Left hindlimb (tissue), 1 donor: Measurements from ENCODE around the gene CDYL.

Experiments used
- DNase-seq: peaks from one replicate; pipeline ENCODE4 v3.0.0-alpha.2; 2018

Gene CDYL

DNA sequence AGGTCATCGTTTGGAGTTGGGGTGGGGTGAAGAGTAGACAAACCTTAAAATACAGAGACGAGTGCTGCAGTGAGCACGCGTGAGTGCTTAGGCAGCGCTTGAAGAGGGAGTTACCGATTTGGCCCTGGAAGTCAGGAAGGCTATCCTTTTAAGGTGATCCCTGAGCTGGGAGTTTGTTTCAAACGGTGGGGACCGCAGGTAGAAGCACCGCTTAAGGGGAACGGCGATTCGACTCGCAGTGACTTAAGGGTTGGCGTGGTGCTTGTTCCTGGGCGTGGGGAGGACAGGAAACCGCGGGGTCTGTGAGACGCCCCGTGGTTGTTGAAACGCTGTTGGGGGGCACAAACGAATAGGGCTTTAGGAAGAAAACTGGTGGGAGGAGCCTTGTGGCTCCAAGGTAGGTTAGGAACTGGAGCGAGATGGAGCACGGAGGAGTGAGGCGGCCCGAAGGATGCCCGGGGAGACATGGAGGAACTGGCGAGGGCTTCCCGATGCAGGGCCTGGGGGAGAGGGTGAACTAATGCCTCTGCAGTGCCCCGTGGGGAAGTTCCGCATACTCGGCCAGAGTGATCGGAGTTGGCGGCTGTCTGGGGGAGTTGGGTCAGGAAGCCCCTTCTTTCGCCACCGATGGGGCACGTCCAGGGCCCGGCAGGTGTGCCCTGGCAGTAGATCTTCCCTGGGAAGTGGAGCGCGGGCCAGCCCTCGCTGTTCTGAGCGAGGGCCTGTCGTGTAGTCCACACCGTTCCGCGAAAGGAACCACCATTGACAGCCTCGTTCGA, 1.3 kb upstream of the CDYL start:
- DNase-seq, result peak; percentile 51

DNA sequence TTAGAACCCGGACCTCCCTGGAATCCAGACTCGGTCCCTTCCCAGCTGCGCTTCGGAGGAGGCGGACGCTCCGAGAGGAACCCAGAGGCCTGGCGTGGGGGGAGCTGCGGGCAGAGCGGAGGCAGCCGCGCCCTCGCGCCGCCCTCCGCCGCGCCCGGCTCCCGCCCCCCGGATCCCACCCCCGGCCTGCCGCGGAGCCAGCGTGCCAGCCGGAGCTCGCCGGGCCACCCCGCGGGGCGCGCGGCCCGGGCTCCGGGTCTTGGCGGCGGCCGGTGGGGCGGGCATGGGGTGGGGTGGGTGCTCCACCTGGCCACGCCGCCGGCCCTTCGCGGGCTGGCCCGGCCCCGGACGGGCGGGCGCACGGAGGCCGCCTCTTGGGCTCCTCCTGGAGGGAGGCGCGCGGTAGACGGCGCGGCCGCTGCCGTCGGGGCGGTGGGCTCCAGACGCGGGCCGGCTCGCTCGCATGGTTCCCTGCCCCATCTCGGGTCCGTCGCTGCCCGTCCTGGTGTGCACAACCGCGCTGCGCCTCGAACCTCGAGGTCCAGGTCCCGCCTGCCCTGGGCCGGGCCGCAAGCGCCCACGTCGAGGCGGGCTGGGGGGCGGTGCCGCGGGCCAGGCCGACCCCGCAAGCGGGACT, 592 bp upstream of the CDYL start:
- DNase-seq, result peak; percentile 87

DNA sequence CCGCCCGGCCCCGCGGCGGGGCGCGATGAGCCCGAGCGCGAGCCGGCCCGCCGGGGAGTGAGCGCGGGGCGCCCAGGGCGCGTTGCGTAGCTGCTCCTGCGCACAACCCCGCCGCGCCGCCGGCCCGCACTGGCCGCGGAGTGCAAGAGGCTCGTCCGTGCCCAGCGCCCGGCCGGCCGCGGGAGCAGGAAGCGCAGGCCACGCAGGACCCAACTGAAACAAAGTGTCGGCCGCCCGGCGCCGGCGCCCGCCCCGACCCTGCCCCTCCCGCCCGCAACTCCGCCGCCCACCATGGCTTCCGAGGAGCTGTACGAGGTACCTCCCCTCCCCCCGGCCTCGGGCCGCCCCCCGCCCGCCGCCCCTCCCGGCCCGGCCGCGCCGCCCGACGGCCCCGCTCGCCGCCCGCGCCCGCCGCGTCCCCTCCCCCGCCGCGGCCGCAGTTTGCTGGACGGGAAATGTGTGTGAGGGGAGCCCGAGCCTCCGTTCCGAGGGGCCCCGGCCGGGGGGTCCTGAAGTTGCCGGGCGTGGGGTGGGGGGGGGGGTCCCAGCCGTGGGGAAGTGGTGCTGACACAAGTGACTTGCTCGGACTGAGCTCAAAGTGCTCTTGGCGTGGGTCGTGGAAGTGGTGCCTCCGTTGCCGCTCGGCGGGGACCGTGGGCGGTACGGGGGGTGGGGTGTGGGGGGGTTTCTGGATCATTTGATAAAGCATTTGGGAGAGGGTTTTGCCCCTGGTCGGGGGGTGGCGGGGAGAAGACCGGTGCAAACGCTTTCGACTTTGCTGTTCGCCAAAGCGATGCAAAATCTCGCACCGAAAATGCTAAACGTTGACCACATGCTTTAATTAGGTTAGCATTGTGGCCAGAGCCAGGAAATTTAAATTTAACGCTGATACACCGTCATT, 539 bp downstream of the CDYL start:
- peak; percentile 83 for DNase-seq

DNA sequence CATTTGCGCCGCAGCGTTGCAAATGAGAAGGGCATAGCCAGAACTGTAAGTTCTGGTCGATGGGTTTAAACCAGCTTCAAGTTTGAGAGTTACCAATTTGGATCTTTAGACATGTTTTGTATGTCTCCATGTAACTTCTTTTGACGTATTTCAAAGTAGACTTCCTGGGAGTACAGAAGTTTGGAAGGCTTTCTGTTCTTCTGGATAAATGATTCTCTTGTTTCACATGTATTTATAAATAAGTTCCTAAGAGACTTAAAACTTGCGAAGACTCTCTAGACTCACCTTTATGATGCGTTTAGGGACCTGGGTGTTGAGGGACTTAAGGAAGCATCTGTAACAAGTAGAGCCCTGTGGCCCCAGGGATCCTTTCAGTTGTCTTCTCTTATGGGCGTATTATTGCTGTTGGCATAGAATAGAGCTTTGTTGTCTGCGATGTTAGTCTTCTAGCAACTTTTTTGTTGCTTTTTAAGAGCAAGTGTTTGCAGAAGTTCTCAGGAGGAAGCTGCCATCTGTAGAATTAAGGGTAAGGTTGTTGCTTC, 1.3 kb downstream of the CDYL start:
- DNase-seq, result no peak

DNA sequence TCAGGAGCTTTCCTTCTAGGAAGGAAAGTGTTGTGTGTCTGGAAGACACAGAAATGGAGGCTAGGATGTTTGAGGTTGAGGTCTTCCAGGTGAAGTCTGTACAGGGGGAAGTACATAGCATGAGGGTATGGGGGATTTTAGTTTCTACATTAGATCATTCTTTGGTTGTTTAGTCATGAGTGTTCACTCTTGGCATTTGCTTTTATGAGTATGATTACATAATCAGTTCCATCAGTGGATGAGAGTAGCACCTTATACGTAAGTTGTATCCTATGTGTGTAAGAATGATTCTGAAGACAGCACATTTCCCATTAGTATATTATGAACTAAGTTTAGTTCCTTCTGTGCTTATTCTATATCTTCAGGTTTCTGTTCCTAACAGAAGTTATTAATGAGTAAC, 1.9 kb downstream of the CDYL start:
- no peak for DNase-seq

DNA sequence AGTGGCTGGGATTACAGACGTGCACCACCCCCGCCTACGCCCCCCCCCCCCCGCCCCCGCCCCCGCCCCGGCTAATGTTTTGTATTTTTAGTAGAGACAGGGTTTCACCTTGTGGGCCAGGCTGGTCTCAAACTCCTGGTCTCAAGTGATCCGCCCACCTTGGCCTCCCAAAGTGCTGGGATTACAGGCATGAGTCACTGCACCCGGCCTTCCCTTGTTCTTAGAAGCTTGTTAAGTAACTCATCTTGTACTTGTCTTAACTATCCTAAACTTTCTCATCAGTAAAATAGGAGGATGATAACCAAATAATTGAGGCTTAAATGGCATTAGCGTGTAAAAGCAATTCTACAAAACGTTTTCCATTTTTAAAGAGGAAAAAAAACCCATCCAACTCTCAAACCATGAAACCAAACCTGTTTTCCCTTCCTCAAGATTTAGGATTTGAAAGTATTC, 4.2 kb downstream of the CDYL start:
- no peak for DNase-seq

DNA sequence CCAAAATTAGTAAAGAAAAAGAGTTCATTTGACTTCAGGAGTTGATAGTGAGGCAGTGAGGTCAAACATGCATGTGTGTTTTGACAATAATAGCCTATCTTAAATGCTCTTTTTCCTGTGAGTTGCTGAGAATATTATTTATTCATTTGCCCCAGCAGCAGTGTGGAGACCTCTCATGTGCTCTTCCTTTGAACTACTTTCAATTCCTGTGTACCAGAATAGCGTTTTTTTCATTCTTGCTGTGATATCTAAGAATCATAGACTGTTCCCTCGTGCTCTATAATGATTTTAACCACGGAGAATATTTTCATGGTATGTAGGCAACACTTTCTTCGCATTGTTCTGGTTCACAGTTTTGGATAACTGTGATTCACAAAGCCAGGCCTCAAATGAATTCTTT, 5.2 kb downstream of the CDYL start:
- no peak for DNase-seq

DNA sequence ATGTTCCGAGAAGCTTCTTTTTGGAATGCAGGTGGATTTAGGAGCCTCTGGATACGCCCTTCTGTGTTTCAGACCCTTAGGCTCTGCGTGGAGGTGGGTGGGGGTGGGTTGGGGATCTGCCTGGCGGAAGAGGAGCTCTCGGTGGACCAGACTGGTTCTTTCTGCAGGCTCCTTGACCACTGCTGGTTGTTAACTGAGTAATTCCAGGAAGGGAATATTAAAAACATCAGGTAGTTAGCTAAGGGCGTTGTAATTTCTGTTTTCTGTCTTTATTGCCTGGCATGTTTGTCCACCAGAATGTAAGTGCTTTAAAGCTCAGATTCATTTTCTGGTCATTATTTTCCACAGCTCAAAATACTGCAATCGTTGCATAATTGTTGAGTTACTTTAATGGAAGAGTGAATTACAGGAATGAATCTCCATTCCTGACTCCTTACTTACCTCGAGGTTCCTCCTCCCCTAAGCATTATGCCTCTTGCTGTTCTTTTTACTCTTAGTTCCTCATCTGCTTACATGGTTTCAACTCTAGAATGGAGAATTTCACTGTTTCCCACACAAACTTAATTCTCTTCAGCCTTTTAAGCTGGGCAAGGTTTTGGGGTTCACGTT, 5.9 kb downstream of the CDYL start:
- no peak for DNase-seq

DNA sequence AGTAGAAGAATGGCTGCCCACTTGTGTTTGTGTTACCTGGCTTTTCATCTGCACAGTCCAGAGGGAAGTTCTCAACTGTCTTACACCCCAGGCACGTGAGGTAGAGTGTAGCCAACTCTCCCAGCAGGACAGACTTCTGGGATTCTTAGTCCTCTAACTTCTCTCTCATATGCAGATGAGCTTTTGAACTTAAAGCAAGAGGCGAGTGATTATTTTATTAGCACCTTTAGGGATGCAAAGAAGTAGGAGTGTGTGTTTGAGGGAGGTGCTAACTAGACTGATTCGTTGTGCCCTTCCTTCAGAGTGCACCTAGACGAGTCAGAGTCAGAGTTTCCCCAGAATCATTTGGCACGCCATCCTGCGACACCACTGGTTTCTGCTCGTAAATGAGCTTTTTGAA, 10.8 kb downstream of the CDYL start:
- DNase-seq, result no peak

DNA sequence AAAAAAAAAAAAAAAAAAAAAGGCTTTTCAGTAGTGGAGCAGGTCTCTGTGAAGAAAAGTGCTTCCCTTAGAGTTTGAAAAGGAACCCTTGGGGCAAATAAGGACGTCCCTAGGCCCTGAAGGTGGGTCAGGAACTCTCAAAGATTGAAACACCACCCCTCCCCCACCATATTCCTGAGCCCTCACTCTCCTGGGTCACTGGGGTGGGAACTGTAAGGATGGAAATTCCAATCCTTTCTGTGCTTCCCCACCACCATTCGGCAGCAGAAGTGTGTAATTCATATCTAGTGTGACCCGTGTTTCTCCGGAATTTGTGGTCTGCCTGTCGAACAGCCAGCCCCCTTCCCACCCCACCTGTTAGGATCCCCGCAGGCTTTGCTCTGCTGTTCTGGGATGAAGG, 12.3 kb downstream of the CDYL start:
- no peak for DNase-seq

DNA sequence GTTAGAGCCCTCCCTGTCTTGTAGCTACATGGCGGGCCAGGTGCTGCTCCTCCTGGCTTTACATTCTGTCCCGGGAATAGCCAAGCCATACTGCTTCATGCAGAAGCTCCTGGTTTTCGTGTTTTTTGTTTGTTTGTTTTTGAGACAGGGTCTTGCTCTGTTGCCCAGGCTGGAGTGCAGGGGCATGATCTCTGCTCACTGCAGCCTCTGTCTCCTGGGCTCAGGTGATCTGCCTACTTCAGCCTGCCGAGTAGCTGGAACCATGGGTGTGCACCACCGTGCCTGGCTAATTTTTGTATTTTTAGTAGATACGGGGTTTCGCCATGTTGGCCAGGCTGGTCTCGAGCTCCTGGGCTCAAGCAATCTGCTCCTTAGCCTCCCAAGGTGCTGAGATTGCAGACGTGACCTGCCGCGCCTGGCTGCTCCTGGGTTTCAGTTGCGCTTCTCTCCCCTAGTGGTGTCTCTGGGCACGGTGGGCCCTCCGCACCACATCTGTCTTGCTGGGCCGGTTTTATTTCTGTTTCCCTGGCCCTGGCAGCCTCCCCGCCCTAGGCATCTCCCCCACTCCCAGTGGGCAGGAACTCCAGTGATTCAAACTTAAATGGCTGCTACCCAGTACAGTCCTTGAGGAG, 12.9 kb downstream of the CDYL start:
- no peak for DNase-seq

DNA sequence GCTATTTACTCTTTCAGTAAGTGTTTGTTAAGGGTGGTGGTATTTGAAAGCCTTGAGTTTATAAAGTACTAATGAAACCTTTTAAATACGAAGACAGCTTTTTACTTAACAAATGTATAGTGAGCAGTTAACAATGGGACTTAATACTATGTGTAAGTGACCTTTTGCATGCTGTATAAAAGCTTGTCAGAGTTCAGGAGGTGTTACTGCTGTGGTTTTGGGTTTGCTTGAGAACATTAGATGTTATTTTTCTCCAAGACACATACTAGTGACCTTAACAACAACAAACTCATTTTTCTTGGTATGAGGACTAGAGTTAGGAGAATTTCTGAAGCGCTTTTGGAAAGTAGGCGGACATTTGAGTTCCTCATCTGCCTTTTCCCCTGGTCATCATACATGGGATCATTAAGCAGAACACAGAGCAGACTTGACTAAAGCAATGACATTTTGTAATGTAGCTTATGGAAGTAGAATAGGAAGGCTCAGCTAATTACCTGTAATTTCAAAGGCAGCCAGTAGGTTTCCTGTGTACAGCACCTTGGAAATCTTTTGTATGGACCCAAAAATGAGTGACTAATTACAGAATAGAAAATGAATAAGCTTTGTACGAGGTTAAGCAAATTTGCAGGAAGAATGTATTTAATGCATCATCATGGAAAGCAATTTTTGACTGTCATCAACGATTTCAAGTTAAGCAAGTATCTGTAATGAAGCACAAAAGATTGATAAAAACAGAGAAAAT, 14.1 kb downstream of the CDYL start:
- no peak for DNase-seq

DNA sequence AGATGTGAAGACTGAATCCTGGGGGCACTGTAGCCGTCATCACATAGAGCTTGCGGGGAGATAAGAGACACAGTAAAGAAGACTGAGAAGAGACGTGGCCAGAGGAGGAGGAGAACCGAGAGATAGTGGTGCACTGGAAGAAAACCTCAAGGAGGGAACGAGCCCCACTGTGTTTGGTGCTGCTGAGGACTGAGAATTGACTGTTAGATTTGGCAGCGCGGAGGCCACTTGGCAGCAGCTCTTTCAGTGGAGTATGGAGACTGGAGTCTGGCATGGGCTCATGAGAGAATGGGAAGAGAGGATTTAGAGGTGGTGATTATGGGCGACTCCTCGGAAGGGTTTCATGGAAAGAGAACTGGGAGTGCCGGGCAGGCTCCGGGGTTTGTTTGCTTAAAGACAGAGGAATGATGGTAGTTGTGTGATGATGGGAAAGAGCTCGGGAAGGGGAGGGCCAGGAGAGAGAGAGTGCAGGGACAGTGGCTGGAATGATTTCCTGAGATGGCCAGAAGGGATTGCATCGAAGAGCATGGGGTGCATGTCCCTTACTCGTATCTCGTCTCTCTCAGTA, 18.0 kb downstream of the CDYL start:
- peak; percentile 72 for DNase-seq

DNA sequence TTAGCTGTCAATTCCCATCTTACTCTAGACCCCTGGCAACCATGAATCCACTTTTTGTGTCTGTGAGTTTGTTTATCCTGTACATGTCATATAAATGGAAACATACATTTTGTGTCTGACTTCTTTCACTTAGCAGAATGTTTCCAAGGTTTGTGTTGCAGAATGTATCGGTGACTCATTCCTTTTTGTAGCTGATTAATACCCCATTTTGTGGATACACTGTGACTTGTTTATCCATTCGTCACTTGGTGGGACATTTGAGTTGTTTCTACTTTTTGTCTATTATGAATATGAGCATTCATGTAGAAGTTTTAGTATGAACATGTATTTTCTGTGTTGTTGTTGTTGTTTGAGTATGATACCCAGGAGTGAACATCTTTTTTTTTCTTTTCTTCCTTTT, 21.4 kb downstream of the CDYL start:
- DNase-seq, result no peak

DNA sequence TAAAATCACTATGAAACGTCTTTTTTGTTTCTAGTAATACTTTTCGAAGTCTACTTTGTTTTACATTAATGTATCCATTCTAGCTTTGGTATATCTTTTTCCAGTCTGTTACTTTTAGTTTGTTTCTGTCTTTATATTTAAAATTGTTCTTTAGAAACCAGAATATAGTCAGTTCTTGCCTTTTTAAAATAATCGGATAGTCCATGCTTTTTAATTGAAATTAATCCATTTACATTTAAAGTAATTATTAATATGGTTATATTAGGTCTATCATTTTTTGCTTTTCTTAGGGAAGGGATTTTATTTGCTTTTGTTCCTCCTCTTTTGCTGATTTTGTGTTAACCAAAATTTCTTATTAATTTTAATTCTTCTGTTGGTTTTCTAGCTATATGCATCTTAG, 23.7 kb downstream of the CDYL start:
- no peak for DNase-seq

DNA sequence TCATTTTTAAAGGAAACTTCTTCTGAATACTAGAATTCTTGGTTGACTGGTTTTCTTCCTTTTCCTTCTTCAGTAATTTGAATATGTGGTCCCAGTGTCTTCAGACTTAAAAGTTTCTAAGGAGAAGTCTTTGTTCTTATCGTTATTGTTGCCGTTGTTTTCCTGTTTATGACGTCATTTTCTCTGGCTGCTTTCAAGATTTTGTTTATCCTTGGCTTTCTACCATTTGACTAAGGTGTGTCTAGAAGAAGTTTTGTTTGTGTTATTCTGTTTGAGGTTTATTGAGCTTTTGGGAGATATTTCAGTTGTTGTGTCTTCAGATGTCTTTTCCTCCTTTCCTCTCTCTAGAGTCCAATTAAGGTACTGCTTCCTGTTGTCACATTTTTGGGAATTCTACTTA, 24.5 kb downstream of the CDYL start:
- DNase-seq, result no peak

DNA sequence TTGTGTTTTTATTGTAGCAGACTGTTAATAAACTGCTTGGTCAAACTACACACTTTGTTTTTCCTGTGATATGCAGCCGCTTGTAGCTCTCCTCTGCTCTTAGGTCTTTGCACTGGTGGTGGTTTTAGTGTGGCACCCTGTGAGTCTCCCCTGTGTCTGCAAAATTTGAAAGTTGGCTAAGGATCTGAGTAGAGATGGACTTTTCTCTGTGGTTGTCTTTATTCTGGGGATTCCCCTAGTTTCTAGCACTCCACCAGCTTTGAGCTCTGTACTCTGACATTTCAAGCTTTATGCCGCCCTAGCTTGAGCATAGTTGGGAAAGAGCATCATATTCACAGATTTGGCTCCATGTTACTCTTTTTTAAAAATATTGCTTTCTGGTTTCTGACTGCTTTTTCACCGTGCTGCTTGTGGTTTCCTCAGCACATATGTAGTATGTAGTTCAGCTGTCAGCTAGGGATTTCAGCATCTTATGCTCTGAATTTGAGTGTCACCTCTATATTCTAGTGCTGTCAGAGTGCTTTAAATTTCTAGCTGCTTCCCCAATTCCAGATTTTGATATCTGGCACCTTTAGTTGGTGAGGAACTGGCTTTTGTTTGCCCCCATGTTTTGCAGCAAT, 25.4 kb downstream of the CDYL start:
- DNase-seq, result no peak

DNA sequence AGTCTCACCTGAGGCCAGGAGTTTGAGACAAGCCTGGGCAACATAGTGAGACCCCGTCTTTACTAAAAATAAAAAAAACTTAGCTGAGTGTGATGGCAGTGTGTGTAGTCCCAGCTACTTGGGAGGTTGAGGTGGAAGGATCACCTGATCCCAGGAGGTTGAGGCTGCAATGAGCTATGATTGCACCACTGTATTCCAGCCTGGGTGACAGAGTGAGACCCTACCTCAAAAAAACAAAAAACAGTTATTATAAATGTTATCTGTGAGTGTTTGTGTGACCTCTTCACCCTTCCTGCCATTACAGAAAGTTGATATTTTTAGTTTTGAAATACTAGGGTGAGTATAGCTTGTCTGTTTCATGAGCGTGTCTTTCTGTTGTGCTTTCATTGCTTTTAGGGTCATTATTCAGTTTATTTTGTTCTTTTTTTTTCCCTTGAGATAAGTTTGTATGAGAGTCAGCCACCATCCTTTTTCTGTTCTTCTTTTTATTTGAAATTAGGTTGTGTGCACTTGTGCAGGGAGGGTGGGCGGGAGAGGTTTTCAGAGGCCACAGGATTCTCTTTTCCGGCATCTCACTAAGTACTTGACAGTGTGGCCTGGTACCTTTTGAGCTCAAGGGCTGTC, 26.2 kb downstream of the CDYL start:
- DNase-seq, result no peak

DNA sequence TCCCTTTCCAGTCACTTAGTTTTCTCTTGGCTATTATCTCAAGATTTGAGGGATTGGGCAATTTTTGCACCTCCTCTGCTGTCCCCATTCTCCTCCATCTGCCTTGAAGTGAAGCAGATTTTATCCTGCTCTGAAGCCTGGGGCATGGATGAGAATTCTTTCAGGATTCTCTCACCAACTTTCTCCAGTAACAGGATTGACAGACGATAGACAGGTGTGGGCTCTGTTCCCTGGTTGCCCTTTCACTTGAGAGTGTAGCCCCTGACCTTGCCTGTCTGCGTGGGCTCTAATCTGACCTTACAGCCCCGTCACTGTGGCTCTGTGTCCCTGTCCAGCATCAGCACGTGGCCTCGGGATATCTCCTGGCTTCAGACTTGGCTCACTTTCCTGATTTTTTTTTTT, 27.1 kb downstream of the CDYL start:
- no peak for DNase-seq

DNA sequence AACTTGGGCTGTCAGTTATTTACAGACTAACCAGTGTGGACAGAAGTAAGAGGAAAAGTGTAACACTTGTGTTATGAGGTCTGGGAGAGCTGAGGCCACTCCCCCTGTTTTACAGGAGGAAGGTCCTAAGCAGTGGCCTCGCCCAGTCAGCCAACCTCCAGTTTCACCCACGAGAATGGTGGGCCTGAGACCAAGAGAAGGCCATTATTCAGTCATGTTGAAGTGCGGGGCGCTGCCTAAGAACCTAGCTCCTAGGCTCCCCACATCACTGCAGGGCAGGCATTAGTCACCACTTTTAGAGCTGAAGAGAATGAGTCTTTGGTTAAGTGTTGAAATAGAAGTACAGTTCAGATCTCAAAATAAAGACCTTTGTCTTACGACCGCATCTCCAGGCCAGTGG, 27.9 kb downstream of the CDYL start:
- DNase-seq, result no peak
